Measurements from ENCODE around the gene DGCR2.

The DGCR2 gene

DNA sequence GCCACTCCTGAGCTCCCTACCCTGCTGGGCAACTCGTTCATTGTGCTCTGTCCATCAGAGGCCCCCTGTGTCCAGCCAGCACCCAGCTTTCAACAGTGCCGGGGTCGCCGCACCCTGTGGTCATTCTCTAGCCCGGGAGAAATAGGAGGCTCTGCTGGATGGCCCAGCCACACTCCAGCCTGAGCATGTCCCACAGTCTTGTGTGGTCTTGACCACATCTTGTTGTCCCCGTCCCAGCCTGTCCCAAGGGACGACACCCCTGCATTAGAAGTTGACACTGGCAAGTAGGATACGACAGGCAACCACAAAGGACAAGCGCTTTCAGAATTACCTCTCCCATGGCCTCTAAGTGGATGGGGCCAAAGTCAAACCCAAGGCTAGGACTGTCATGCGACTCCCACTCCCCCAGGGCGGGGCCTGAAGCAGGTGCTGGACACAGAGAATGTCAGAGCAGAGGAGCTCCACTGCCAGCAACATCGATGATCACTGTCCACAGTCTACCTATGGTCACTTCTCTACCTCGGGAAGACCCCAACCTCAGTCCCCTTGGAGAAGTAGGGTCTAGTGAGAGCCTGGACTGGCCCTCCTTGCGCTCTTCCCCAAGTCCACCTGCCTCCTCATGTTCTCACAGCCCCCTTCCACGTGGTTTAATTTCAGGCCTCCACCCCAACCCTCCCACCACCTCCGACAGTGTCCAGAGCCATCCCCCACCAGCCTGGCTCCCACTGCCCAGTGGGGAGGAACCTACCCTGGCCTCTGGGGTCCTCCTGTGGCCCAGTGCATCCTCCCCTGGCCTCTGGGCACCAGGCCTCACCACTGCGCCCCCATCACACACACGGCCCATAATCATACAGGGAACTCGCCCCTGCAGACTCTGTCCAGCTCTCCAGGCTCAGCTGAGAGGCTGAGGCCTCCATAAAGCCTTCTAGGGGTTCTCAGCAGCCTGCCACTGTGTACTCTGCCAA, 4.4 kb upstream of the DGCR2 start:
- Histone ChIP-seq H3K9ac (ENCODE audit: low read depth, low read length) (no peak overlapping the region), H3K36me3 (ENCODE audit: insufficient read depth, low read length) (no peaks in the 10 kb centered on the region), H3K9me3 (ENCODE audit: control insufficient read depth, insufficient read depth, low read length) (no peaks in the 10 kb centered on the region)

GRCh38 chr22:19125474-19126308, 3.5 kb upstream of the DGCR2 start:
- Histone ChIP-seq H3K9me3 (ENCODE audit: control insufficient read depth, insufficient read depth, low read length) (no peaks in the 10 kb centered on the region), H3K9ac (ENCODE audit: low read depth, low read length) (no peak overlapping the region), H3K4me1 (ENCODE audit: insufficient read depth, low read length) (peaks cover 4% of the 10 kb centered on the region; the same call in 1 of the 2 replicates), H3K36me3 (ENCODE audit: insufficient read depth, low read length) (no peaks in the 10 kb centered on the region)

More for the DNA sequence above, 4.4 kb upstream of the DGCR2 start:
- H3K4me1 ChIP-seq (ENCODE audit: insufficient read depth, low read length) = 0 out of 2 replicates have a peak, but pooled peaks cover 3% of the 10 kb centered on the region

DNA sequence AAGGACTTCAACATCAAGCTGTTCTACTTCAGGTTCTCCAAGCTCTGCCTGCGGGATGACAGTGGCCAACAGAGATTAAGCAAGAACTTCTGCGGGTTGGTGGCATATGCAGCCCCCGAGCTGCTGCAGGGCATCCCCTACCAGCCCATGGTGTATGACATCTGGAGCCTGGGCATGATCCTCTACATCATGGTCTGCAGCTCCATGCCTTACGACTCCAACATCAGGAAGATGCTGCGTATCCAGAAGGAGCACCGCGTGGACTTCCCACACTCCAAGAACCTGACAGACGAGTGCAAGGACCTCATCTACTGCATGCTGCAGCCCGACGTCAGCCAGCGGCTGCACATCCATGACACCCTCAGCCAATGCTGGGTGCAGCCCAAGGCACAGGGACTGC, 2.8 kb upstream of the DGCR2 start:
- H3K9me3 ChIP-seq (ENCODE audit: control insufficient read depth, insufficient read depth, low read length) = no peaks in the 10 kb centered on the region
- H3K36me3 ChIP-seq (ENCODE audit: insufficient read depth, low read length) = no peaks in the 10 kb centered on the region
- H3K4me1 ChIP-seq (ENCODE audit: insufficient read depth, low read length) = peaks cover 7% of the 10 kb centered on the region; the same call in 1 of the 2 replicates
- H3K9ac ChIP-seq (ENCODE audit: low read depth, low read length) = no peak overlapping the region

DNA sequence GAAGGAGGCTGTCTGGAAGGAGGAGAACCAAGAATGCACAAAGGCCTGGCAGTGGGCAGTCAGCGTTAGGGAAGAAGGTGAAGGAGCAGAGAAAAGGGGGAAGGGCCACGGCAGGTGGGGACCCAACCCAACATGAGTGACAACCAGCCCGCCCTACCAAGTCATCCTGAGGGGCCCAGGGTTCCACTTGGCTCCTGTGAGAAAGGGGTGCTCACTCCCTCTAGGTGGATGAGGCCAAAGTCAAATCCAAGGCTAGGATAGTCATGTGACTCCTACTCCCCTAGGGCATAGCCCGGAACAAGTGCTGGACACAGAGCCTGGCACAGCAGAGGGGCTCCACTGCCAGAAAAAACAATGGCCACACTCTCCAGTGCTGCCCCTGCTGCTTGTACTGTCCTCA, 2.2 kb upstream of the DGCR2 start:
- Histone ChIP-seq H3K36me3 (ENCODE audit: insufficient read depth, low read length) (no peaks in the 10 kb centered on the region), H3K9ac (ENCODE audit: low read depth, low read length) (no peak overlapping the region), H3K9me3 (ENCODE audit: control insufficient read depth, insufficient read depth, low read length) (no peaks in the 10 kb centered on the region), H3K4me1 (ENCODE audit: insufficient read depth, low read length) (peaks cover 7% of the 10 kb centered on the region; the same call in 1 of the 2 replicates)

DNA sequence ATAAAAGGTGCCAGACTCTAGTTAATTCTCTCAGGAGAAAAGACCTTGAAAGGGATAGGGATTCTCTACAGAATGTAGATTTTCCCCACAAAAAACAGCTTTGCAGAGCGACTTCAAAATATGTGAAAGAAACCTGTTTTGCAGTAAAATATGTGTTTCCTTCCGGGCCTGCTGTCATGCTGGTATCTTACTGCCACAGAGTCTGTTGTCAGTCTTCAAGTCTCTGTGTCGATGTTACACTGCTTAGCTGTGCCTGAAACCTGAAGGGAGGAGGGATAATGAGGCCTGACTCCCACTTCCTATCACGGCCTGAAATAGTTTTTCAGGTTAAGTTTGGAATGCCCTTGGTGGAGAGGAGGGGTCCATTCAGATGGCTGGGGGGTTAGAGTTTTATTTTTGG, 1.7 kb upstream of the DGCR2 start:
- Histone ChIP-seq H3K4me1 (ENCODE audit: insufficient read depth, low read length) (peaks cover 7% of the 10 kb centered on the region; the same call in 1 of the 2 replicates), H3K36me3 (ENCODE audit: insufficient read depth, low read length) (no peaks in the 10 kb centered on the region), H3K9me3 (ENCODE audit: control insufficient read depth, insufficient read depth, low read length) (no peaks in the 10 kb centered on the region), H3K9ac (ENCODE audit: low read depth, low read length) (no peak overlapping the region)

DNA sequence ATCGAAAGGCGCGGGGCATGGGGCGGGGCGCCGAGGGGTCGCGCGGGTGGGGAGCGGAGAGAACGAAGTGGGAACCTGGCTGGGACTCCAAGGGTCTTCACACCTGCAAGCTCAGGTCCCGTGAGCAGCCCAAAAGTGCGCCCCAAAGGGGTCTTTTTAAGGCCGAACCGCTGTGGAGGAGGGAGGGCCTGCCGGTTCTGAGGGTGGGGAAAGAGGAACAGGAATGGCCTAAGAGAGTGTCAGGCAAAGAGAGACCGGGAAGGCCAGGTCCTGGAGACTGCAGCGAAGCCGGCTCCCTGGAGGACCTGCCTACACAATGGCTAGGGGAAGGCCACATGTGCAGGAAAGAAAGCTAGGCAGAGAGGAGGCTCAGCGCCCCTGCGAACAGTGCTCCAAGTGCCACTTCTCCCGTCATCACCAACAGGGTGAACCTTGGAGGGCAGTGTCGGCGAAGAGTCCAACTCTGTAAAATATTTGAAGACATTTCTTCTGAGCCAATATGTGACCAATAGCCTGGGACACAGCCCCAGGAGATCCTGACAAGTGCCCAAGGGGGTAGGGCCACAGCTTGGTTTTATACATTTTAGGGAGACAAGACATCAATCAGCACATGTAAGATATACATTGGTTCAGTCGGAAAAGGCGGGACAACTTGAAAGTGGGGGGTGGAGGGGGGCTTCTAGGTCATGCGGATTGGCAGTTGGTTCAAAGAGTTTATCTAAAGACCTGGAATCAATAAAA, 710 bp upstream of the DGCR2 start:
- Histone ChIP-seq H3K9ac (ENCODE audit: low read depth, low read length) (peak overlapping the region; percentile 66), H3K4me1 (ENCODE audit: insufficient read depth, low read length) (peaks cover 7% of the 10 kb centered on the region; the same call in 1 of the 2 replicates), H3K9me3 (ENCODE audit: control insufficient read depth, insufficient read depth, low read length) (no peaks in the 10 kb centered on the region)

GRCh38 chr22:19121631-19122142, 525 bp downstream of the DGCR2 start:
- Histone ChIP-seq H3K36me3 (ENCODE audit: insufficient read depth, low read length) (no peaks in the 10 kb centered on the region), H3K9ac (ENCODE audit: low read depth, low read length) (peak overlapping the region; percentile 87), H3K4me1 (ENCODE audit: insufficient read depth, low read length) (peaks cover 7% of the 10 kb centered on the region; the same call in 1 of the 2 replicates), H3K9me3 (ENCODE audit: control insufficient read depth, insufficient read depth, low read length) (no peaks in the 10 kb centered on the region)

More for the DNA sequence above, 710 bp upstream of the DGCR2 start:
- H3K36me3 ChIP-seq (ENCODE audit: insufficient read depth, low read length) = no peaks in the 10 kb centered on the region

- peak overlapping the region; percentile 87 for H3K9ac ChIP-seq (ENCODE audit: low read depth, low read length)
- H3K4me1 ChIP-seq (ENCODE audit: insufficient read depth, low read length) = peaks cover 7% of the 10 kb centered on the region; the same call in 1 of the 2 replicates
- H3K9me3 ChIP-seq (ENCODE audit: control insufficient read depth, insufficient read depth, low read length) = no peaks in the 10 kb centered on the region
- H3K36me3 ChIP-seq (ENCODE audit: insufficient read depth, low read length) = no peaks in the 10 kb centered on the region
Observed at GRCh38 chr22:19120829-19121630, 1.2 kb downstream of the DGCR2 start.

DNA sequence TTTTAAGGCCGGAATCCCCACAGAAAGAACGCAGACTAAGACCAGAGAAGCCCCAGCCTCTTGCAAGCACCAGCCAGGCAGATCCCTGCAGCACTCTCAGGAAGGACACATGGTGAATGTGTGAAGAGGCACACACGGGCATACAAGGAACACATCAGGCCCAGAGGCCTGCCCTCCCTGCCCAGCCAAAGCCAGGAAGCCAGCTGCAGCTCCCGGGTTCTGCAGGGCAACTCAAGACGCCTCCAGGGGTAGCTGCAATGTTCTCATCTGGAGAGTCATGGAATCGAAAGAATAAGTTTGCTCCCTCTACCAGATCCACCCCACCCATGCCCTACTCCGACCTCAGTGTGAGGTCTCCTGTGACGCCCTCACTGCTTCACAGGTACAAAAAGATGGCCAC, 2.3 kb downstream of the DGCR2 start:
- Histone ChIP-seq H3K4me1 (ENCODE audit: insufficient read depth, low read length) (peaks cover 7% of the 10 kb centered on the region; the same call in 1 of the 2 replicates), H3K36me3 (ENCODE audit: insufficient read depth, low read length) (no peaks in the 10 kb centered on the region), H3K9ac (ENCODE audit: low read depth, low read length) (no peak overlapping the region), H3K9me3 (ENCODE audit: control insufficient read depth, insufficient read depth, low read length) (no peaks in the 10 kb centered on the region)

GRCh38 chr22:19118329-19118880, 3.8 kb downstream of the DGCR2 start:
- Histone ChIP-seq H3K9ac (ENCODE audit: low read depth, low read length) (no peak overlapping the region), H3K4me1 (ENCODE audit: insufficient read depth, low read length) (peaks cover 7% of the 10 kb centered on the region; the same call in 1 of the 2 replicates)

DNA sequence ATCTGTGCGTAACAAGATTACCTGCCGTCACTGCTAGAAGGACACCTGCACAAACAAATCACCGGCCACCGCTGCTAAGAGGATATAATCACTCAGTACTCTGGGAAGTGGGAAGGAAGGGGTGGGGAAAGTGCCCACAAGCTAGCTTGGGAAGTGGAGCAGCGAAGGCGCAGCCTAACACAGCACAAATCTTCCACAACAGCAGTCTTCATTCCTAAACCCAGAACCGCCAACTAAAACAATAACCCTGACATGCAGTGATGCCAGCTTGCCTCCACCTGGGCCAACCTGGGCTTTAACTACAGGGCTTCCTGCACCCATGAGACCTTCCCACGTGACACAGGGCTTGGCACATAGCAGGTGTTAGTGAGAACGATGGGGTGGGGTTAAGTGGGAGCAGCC, 5.1 kb downstream of the DGCR2 start:
- H3K36me3 ChIP-seq (ENCODE audit: insufficient read depth, low read length) = no peaks in the 10 kb centered on the region
- H3K4me1 ChIP-seq (ENCODE audit: insufficient read depth, low read length) = peaks cover 4% of the 10 kb centered on the region; the same call in 1 of the 2 replicates
- no peaks in the 10 kb centered on the region for H3K9me3 ChIP-seq (ENCODE audit: control insufficient read depth, insufficient read depth, low read length)
- H3K9ac ChIP-seq (ENCODE audit: low read depth, low read length) = no peak overlapping the region

More at GRCh38 chr22:19118329-19118880, 3.8 kb downstream of the DGCR2 start:
- no peaks in the 10 kb centered on the region for H3K36me3 ChIP-seq (ENCODE audit: insufficient read depth, low read length)
- H3K9me3 ChIP-seq (ENCODE audit: control insufficient read depth, insufficient read depth, low read length) = no peaks in the 10 kb centered on the region

DNA sequence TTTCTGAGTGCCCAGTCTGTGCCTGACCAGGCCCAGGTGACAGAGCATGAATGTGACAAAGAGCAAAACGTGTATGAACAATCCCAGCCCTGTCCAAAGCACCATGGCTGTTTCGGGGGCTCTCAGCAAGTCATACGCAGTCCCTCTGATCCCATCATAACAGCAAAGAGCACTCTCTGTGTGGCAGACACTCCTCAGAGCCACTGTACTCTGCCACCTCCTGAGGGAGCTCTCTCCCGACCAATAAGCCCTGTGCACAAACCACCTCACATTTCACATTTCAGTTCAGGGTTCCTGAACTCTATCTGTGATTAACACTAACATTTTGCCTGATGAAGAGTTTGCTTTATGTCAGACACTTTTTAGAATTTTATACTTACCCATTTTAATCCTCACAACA, 6.6 kb downstream of the DGCR2 start:
- H3K9me3 ChIP-seq (ENCODE audit: control insufficient read depth, insufficient read depth, low read length) = no peaks in the 10 kb centered on the region
- no peaks in the 10 kb centered on the region for H3K36me3 ChIP-seq (ENCODE audit: insufficient read depth, low read length)

More for the DNA sequence above, 6.6 kb downstream of the DGCR2 start:
- peaks cover 10% of the 10 kb centered on the region; the same call in 1 of the 2 replicates for H3K4me1 ChIP-seq (ENCODE audit: insufficient read depth, low read length)
- H3K9ac ChIP-seq (ENCODE audit: low read depth, low read length) = no peak overlapping the region

Measured in ES-I3 (cell line).